Measurements from ENCODE around the gene TLE1. TPM values are rescaled to one million over a fixed set of nuclear protein-coding genes. Genes with fewer than 3 reads are reported as not detected.

Gene TLE1
- total RNA-seq, 3 donors from 2014 or later: 42.9 to 51.8 (median 47.3) TPM

DNA sequence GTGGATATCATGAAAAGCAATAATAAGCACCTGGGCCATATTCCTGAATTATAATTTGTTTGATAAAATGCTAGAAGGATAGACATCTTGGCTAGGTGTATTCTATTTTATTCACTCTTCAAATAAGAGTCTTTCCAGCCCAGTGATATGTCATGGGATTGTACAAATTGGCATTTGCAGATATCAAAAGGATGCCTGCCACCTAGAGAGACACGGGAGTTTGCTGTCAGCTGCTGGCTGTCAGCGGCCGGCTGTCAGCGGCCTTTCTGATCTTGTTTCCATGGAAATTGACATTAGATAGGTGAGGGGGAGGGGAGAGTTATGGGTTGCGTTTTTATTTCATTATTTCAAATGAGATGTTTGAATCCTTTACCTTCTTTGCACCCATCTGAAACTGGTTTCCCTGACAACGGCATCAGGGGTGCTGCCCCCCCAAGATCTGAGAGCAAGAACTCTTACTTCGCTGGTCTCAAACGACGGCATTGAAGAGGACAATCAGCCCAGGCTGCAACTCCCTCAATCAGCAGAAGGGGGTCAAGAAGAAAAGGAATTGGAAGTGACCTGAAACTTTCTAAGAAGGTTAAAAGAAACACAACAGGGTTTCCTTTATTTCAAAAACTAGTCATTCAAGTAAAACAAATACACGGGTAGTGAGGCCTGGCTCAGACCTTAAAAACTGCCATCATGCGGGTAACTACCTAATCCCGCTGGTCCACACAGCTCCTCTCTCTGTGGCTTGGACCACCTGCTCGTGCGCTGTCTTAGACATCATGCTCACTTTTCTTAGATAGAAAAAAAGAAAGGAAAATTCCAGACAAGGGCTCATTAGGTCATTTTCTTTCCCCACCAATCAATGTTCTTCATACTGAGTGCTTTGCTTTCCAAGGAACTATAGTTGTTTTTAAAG, 115.7 kb downstream of the TLE1 start:
- ATAC-seq (no peak), DNase-seq (no peak)
- H3K4me1 ChIP-seq (ENCODE audit: low read depth): no peaks in the 10 kb centered on the region
- H3K36me3 ChIP-seq (ENCODE audit: low read depth): no peaks in the 10 kb centered on the region
- TF ChIP-seq CTCF (IDR thresholded peaks at IDR 0.05): no peak
- intact Hi-C loops (cut with DNase I, micrococcal nuclease): no loop called here
- no peaks in the 10 kb centered on the region for H3K9me3 ChIP-seq
- no peak overlapping the region for H3K4me3 ChIP-seq

GRCh38 chr9:81570083-81570482, 119.3 kb downstream of the TLE1 start:
- Histone ChIP-seq H3K4me1 (ENCODE audit: low read depth) (no peaks in the 10 kb centered on the region), H3K36me3 (ENCODE audit: low read depth) (no peaks in the 10 kb centered on the region), H3K9me3 (no peaks in the 10 kb centered on the region), H3K4me3 (no peak overlapping the region)
- TF ChIP-seq CTCF (IDR thresholded peaks at IDR 0.05): no peak
- DNase-seq (no peak), ATAC-seq (no peak)
- intact Hi-C loops (cut with DNase I, micrococcal nuclease): no loop called here

- Histone ChIP-seq H3K9me3 (no peaks in the 10 kb centered on the region), H3K36me3 (ENCODE audit: low read depth) (no peaks in the 10 kb centered on the region), H3K4me1 (ENCODE audit: low read depth) (no peaks in the 10 kb centered on the region), H3K4me3 (no peak overlapping the region)
- TF ChIP-seq CTCF (IDR thresholded peaks at IDR 0.05): no peak
- intact Hi-C loops (cut with DNase I, micrococcal nuclease): no loop called here
- DNase-seq (no peak), ATAC-seq (no peak)
These were observed 123.2 kb downstream of the TLE1 start for GRCh38 chr9:81566074-81566698.

DNA sequence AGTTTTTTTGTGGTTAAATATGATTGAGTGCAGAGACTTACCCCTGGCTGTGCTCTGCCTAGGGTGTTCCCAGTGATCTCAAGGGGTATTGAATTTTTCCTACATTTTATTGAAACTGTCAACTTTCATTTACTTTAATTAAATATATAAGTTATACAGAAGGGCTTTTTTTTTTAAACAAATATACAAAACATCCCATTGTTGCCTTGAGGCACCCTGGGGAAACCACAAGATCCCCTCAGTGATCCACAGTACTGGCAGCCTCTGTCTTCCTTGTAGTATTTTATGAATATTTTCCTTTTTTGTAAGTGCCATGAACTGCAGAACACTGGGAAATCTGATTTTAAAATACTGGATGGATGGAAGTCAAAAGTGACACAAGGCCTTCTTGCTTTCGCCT, 123.7 kb downstream of the TLE1 start:
- Histone ChIP-seq H3K4me1 (ENCODE audit: low read depth) (no peaks in the 10 kb centered on the region), H3K4me3 (no peak overlapping the region), H3K36me3 (ENCODE audit: low read depth) (no peaks in the 10 kb centered on the region), H3K9me3 (no peaks in the 10 kb centered on the region)
- no peak for TF ChIP-seq CTCF (IDR thresholded peaks at IDR 0.05)
- ATAC-seq: no peak
- DNase-seq: no peak
- intact Hi-C loops (cut with DNase I, micrococcal nuclease): no loop called here

DNA sequence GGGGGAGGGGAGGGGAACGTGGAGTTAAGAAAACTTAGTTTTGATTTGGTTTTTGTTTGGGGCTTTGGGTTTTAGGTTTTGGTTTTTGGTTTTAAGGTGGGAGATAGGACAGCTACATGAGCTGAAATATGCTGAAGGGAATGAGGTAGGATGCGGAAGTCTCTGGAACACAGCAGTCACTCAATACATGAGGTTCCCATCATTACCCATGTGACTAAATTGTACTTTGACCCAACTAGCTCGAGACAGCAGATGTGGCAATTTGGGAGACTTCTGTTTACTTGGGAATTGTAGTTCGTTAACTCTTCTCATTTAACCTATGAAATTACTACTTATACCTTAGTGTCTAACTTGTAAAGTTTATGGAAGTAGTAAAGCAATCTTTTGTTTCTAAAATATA, 124.2 kb downstream of the TLE1 start:
- Histone ChIP-seq H3K9me3 (no peaks in the 10 kb centered on the region), H3K36me3 (ENCODE audit: low read depth) (no peaks in the 10 kb centered on the region), H3K4me1 (ENCODE audit: low read depth) (no peaks in the 10 kb centered on the region), H3K4me3 (no peak overlapping the region)
- DNase-seq (peak in 1 of 3 donors; percentile 67), ATAC-seq (peak; percentile 99)
- TF ChIP-seq CTCF (IDR thresholded peaks at IDR 0.05): no peak
- intact Hi-C loops (cut with DNase I, micrococcal nuclease): no loop called here
